HG02938 (cell line): ENCODE data around the gene ARMS2.

Experiments used
- ATAC-seq: cut with Tn5 transposase; IDR thresholded peaks from one replicate; pipeline ENCODE4 v1.9.1; 2021; ENCODE audit warnings: mild to moderate bottlenecking, moderate library complexity; ENCODE audit not compliant: unreplicated experiment

The ARMS2 gene

GRCh38 chr10:122492999-122493481, 38.6 kb downstream of the ARMS2 start:
- ATAC-seq: no peak

DNA sequence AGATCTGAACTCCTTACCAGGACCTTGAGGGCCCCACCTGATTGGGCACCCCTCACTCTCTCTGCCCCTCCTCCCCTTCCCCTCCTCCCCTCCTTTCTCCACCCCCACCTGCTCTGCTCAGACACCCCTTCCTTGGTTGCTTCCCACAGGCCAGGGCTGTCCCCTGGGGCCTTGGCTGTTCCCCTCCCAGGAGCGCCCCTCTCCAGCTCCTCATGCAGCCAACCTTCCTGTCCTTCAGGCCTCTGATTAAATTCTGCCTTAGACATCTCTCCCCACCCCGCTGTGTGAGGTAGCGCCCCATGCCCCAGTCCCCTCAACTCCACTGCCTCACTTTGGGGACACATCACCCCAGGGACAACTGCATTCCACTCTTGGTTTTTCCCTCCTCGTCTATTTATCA, 39.3 kb downstream of the ARMS2 start:
- no peak for ATAC-seq

- no peak for ATAC-seq
Observed at GRCh38 chr10:122494173-122494820, 39.8 kb downstream of the ARMS2 start.

DNA sequence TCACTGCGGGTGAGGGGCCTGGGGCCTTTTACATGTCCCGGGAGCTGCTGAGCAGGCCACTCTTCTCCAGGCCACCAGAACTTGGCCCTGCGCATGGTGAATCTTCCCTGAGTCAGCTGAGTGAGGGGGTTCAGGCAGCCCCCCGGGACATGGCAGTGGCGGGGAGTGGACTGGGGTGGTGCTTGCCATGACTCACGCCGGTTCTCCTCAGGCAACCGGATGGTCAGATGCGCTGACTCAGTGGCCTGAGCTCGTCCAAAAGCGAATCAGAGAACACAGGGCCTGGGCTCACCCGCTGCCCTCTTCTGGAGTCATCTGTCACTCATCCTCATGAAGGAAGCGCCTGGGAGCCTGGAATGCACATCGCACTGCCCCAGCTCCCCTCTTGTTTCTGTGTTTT, 40.4 kb downstream of the ARMS2 start:
- no peak for ATAC-seq

DNA sequence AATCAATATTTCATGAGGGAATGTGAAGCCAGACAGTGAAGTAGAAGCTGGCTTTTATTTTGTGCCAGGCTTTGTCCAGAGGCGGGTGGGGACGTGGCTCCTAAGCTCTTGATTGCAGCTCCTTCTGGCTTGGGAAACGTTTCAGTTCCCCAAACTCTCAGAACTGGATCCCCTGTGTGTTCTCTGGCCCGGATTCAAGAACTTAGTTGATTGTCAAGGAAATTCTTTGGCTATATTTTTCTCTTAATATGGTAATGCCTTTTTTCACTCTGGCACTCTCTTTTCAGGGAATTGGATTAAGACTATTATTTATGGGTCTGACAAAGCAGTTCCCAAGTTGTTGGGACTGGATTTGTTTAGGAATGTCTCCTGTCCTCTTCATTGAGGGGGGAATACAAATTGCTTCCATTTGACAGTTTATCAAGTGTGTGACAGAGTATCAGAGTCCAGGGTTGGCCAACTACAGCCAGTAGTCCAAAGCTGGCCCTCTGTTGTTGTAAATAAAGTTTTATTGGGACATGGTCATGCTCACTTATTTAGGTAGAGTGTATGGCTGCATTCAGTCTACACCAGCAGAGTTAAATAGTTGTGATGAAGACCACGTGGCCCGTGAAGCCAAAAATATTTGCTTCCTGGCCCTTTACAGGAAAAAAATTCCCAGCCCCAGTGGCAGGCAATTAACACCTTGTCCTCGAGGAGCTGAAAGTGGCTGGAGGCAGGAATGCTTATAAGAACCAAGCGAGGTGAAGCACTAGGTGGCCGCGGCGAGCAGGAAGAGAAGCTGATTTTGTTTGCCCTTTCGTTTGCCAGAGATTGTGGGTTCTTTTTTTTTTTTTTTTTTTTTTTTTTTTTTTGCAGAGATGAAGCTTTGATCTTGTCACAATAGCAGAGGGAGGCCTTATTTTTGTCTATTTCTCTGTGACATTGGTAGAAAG, 41.2 kb downstream of the ARMS2 start:
- ATAC-seq: no peak

GRCh38 chr10:122497241-122497640, 42.8 kb downstream of the ARMS2 start:
- no peak for ATAC-seq

GRCh38 chr10:122498521-122498920, 44.1 kb downstream of the ARMS2 start:
- no peak for ATAC-seq

DNA sequence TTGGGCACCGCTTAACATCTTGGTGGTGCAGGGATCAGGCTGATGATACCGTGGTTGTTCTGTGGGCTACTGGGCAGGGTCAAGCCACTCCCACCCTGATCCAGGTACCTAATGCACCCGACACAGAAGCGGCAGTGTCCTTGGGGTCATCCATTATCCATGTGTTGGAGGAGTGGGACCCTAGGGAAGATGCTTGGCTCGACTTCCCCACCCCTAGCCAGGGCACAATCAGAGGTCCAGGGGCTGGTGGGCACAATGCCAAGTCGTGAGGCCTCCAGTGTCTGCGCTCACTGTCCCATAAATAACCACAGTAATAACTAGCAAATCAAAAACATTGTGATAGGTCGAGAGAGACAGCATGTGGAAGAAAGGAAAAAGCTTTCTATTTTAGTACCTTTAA, 44.6 kb downstream of the ARMS2 start:
- no peak for ATAC-seq

GRCh38 chr10:122499491-122499941, 45.1 kb downstream of the ARMS2 start:
- ATAC-seq: no peak

DNA sequence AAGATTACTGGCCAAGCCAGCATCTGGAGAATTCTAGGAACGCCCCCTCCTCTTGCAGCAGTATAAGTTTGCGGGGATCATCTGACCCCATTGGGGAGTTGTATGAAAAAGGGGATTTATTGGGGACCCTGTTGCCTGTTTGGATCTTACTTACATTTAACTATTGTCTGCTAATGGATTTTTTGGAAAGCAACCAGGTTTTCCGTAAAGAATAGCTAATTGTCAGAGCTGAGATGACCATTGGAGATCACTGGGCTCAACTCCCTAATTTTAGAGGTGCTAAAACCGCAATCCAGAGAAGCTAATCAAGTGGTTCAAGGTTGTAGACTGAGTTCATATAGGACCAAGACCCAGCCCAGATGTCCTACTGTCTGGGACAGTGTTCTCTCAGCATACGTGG, 45.7 kb downstream of the ARMS2 start:
- ATAC-seq: no peak

DNA sequence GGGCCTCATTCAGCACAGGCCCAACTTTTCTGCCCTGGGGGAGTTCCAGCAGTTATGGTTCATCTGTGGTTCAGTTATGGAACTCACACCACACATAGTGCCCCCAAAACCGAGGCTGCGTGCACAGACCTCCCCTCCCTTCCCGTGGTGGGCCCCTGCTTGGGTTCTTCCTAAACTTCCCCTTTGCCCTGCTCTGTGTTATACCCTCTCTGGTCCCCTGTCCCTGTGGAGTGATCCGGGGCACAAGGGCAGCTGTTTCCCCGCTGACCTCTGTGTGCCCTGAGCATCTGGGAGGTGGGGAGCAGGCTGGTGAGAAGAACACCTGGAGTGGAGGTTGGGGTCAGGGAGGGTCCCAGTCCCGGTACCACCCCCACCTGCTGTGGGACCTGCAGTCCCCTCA, 46.3 kb downstream of the ARMS2 start:
- ATAC-seq: no peak

DNA sequence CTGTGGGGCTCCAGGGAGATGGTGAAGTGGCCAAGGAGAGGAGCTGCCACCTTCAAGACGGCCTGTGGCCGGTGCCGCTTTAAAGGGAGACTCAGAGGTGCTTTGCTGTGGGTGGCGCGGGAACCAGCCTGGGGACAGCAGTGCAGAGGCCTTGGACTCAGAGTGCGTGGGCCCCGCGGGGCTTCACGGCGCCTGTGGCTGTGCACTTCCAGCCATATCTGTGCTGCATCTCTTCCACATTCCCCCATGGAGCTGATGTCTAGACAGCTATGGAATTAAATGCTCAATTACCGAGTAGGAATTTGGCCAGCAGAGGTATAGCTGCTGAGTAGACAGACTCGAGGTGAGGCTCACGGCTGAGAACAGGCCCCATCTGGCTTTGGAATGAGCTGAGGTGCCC, 48.6 kb downstream of the ARMS2 start:
- ATAC-seq: no peak

DNA sequence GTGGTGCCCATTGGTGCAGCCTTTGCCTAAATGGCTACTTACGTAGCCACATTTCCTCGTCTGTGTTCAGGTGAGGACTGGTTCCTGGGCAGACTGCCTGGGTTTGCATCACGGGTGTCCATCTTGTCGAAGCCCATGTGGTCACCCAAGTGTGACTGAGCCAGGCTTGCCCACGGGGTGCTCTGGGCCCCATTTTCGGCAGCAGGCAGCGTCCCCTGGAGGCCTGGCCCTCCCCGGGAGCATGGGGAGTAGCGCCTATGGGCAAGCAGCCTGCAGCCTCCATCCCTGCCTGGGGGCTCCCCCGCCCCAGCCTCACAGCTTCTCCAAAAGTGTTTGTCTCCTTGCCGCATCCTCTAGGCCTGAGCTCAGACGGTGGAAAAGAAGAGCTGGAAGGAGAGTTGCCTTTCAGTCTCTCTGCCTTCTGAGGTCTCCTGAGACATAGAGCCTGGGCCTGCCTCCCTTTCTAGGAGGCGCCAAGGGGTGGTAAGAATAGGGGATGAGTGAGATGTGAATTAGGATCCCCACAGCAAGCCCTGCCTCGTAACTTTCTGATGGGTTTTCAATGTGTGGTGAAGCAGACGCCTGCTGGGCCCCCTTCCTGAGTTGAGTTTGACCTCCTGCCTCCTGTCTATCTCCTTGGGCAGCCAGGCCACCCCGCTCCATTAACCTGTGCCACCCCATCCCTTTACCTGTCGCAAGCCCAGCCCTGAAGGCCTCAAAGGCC, 49.6 kb downstream of the ARMS2 start:
- no peak for ATAC-seq

DNA sequence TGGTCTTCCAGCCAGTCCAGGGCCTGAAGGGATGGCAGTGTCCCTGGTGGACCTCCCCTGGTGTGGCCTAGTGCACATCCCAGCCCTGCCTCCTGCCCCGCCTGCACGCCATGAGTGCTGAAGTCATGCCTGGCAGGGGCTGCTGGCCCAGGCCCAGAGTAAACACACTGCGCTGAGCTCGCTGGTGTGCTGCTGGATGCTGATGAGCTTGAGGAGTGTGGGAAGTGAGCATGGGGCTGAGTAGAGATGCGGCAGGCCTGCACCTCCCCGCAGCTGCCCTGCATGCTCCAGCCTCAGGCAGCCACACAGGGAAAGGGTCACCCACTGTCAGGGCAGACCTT, 50.1 kb downstream of the ARMS2 start:
- ATAC-seq: no peak

DNA sequence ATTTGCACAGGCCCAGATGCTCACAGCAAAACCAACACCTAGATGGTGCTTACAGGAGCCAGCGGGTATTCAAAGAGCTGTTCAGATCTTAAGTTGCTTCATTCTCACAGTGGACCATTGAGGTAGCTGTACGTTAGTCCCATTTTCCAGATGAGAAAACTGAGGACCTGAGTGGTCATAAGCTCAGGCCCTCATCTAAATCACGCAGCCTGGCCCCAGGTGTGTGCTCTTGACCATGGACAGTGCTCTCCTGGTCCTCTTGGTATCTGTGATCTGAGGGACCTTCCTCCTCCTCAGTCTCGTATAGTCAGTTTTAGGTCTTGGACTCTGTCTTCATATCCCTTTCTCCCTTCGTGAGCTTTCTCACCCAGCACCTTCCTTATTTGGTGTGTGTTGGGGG, 50.6 kb downstream of the ARMS2 start:
- ATAC-seq: no peak

DNA sequence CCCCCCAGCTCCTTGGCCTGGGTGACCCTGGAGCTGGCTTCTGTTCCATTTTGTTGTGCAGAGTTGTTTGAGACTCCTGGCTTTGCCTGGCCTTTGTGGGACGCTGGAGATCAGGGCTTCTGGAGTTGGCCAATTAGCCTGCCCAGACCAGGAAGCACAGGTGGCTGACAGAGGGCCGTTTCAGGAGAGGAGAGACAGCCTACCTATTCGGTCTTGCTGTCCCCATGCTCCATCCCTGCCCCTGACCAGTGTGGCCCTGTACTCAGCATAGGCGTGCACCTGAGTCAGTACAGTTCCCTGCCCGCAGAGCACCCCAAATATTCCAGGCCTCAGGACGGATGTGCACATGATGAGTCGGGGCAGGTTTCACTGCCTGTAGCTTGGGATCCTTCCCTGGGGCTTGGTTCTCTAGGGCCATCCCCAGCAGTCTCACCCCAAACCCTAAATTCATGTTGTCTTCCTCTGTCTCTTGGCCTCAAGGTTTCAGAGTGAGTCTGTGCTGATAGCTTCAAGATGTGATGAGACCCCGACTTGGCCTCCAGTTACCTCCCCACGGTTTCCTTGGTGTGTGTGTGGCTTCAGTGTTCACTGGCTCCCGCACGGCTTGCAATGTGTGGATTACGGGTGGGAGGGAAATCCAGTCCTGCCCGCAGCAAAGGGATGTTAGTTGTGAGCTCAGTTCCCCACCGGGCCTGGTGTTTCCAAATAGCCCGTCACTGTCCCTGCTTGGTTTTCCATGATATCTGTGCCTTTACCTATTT, 51.6 kb downstream of the ARMS2 start:
- no peak for ATAC-seq
